IMR-90 (cell line): Measurements from ENCODE around the gene NEUROG1. TPM values are rescaled to one million over a fixed set of nuclear protein-coding genes. Genes with fewer than 3 reads are reported as not detected.
A peak's percentile ranks its signal among the peaks of the same experiment; 100 is the strongest.

Experiments
- ATAC-seq: fragments of 200-7000 bp; cut with Tn5 transposase; 2 replicates; pipeline ENCODE4 v1.9.1; 2020; ENCODE audit warnings: low read depth, mild to moderate bottlenecking, moderate library complexity
- BruUV-seq: library from RNA; stranded (reverse); fragments of 400-500 nt; replicated peaks from 2 replicates; lab custom pipeline; 2021; lab: Mats Ljungman, UMichigan
- CTCF ChIA-PET: fragments of 300-600 bp; formaldehyde crosslinking; extraction: SDS; loops from one replicate; lab custom pipeline; 2021; ENCODE audit warnings: antibody characterized with exemption; lab: Yijun Ruan, JAX
- POLR2A ChIA-PET: fragments of 300-600 bp; sonication (Branson Sonifier 250); formaldehyde crosslinking; loops from one replicate; lab custom pipeline; 2022; ENCODE audit warnings: antibody characterized with exemption; ENCODE audit not compliant: unreplicated experiment; lab: Charles Lee
- DNase-seq: peaks from one replicate; pipeline ENCODE4 v3.0.0; 2013
- H2AFZ ChIP-seq: replicated peaks from 2 replicates; pipeline ENCODE3; 2013; ENCODE audit warnings: low read length, mild to moderate bottlenecking; ENCODE audit not compliant: poor library complexity
- H2AK5ac ChIP-seq: 2 replicates; pipeline ENCODE4 v1.6.1; 2013; ENCODE audit warnings: low read depth, low read length, inconsistent platforms
- H2AK9ac ChIP-seq: replicated peaks from 2 replicates; pipeline ENCODE3; 2013; ENCODE audit warnings: mild to moderate bottlenecking, low read depth, low read length, moderate library complexity; ENCODE audit not compliant: poor library complexity
- H2BK120ac ChIP-seq: 2 replicates; pipeline ENCODE4 v1.6.1; 2013; ENCODE audit warnings: low read depth, low read length, inconsistent platforms
- H2BK15ac ChIP-seq: 3 replicates; pipeline ENCODE4 v1.6.1; 2013; ENCODE audit warnings: low read depth, low read length, inconsistent platforms
- H2BK20ac ChIP-seq: 2 replicates; pipeline ENCODE4 v1.6.1; 2013; ENCODE audit warnings: low read depth, mild to moderate bottlenecking, inconsistent platforms, low read length, moderate library complexity
- H2BK5ac ChIP-seq: 2 replicates; pipeline ENCODE4 v1.6.1; 2013; ENCODE audit warnings: mild to moderate bottlenecking, low read depth, low read length, inconsistent platforms; ENCODE audit not compliant: poor library complexity, severe bottlenecking
- H3K14ac ChIP-seq: replicated peaks from 2 replicates; pipeline ENCODE4 v1.6.1; 2013; ENCODE audit warnings: low read depth, low read length, inconsistent platforms
- H3K18ac ChIP-seq: 2 replicates; pipeline ENCODE4 v1.6.1; 2013; ENCODE audit warnings: low read depth, low read length, control low read depth
- H3K23ac ChIP-seq: 2 replicates; pipeline ENCODE4 v1.6.1; 2013; ENCODE audit warnings: low read depth, low read length, inconsistent platforms
- H3K27ac ChIP-seq: 2 replicates; pipeline ENCODE4 v1.5.1; 2013; ENCODE audit warnings: mild to moderate bottlenecking, control low read depth, low read length; ENCODE audit not compliant: insufficient read depth
- H3K27me3 ChIP-seq: 2 replicates; pipeline ENCODE4 v1.6.1; 2013; ENCODE audit warnings: low read length; ENCODE audit not compliant: control insufficient read depth, insufficient read depth
- H3K36me3 ChIP-seq: 2 replicates; pipeline ENCODE4 v1.6.1; 2013; ENCODE audit warnings: low read length, mixed read lengths; ENCODE audit not compliant: control insufficient read depth, insufficient read depth
- H3K4ac ChIP-seq: 2 replicates; pipeline ENCODE4 v1.6.1; 2013; ENCODE audit warnings: low read depth, low read length, inconsistent platforms
- H3K4me1 ChIP-seq: 2 replicates; pipeline ENCODE4 v1.6.1; 2013; ENCODE audit warnings: low read length, mixed read lengths; ENCODE audit not compliant: control insufficient read depth, insufficient read depth
- H3K4me2 ChIP-seq: 2 replicates; pipeline ENCODE4 v1.6.1; 2013; ENCODE audit warnings: low read depth, mild to moderate bottlenecking, control low read depth, low read length, moderate library complexity
- H3K4me3 ChIP-seq: 2 replicates; pipeline ENCODE4 v1.5.1; 2013; ENCODE audit warnings: low read depth, mild to moderate bottlenecking, control low read depth, low read length, moderate library complexity; ENCODE audit not compliant: insufficient read depth
- H3K56ac ChIP-seq: 2 replicates; pipeline ENCODE4 v1.6.1; 2013; ENCODE audit warnings: low read length, inconsistent platforms; ENCODE audit not compliant: insufficient read depth; ENCODE audit errors: extremely low read depth
- H3K79me1 ChIP-seq, 2 experiments: 2 replicates each; pipeline ENCODE4 v1.6.1; 2013; ENCODE audit warnings: low read length in 2 of 2, inconsistent platforms in 1 of 2, low read depth in 1 of 2
- H3K9ac ChIP-seq: 2 replicates; pipeline ENCODE4 v1.6.1; 2013; ENCODE audit warnings: low read depth, low read length, control low read depth
- H3K9me1 ChIP-seq: 2 replicates; pipeline ENCODE4 v1.6.1; 2013; ENCODE audit warnings: low read length, inconsistent platforms; ENCODE audit not compliant: insufficient read depth
- H3K9me3 ChIP-seq: 2 replicates; pipeline ENCODE4 v1.6.1; 2013; ENCODE audit warnings: low read length; ENCODE audit not compliant: control insufficient read depth, insufficient read depth
- H4K20me1 ChIP-seq: 2 replicates; pipeline ENCODE4 v1.6.1; 2013; ENCODE audit warnings: low read length, inconsistent platforms; ENCODE audit not compliant: insufficient read depth
- H4K5ac ChIP-seq: 2 replicates; pipeline ENCODE4 v1.6.1; 2013; ENCODE audit warnings: mild to moderate bottlenecking, low read depth, low read length, control low read depth
- H4K8ac ChIP-seq, 2 experiments: 2 replicates each; pipeline ENCODE4 v1.6.1; 2013; ENCODE audit warnings: low read depth in 2 of 2, low read length in 2 of 2, control low read depth in 1 of 2, inconsistent platforms in 1 of 2
- H4K91ac ChIP-seq: 2 replicates; pipeline ENCODE4 v1.6.1; 2013; ENCODE audit warnings: low read depth, low read length, inconsistent platforms; ENCODE audit not compliant: insufficient read depth
- MAFK ChIP-seq: IDR thresholded peaks from 2 replicates; pipeline ENCODE4 v1.6.1; 2012; ENCODE audit warnings: low read depth, low read length, improper control_type of control experiment
- NFE2L2 ChIP-seq: fragments of 150-350 bp; IDR thresholded peaks from 2 replicates; pipeline ENCODE4 v1.6.1; 2016; ENCODE audit warnings: low read depth, mild to moderate bottlenecking, low read length
- RFX5 ChIP-seq: IDR thresholded peaks from 2 replicates; pipeline ENCODE4 v1.8.0; 2012; ENCODE audit warnings: low read depth, mild to moderate bottlenecking, low read length, moderate library complexity
- WGBS, 2 experiments: methylation state at CpG; one replicate each; pipeline versions ENCODE4 v1.1.5 to v1.1.7; 2013; ENCODE audit warnings: missing lambda C conversion rate in 2 of 2; ENCODE audit not compliant: insufficient read length in 1 of 2; ENCODE audit errors: extremely low coverage in 2 of 2; 5-methylcytosine and 5-hydroxymethylcytosine counted together
- dilution Hi-C: fragments of 300-500 bp; cut with HindIII; formaldehyde crosslinking; loops from one replicate; pipeline ENCODE4 v1.14.3; 2018; ENCODE audit warnings: low sequenced_read_pairs; ENCODE audit not compliant: unreplicated experiment
- in situ Hi-C: fragments of 300-500 bp; cut with MboI; formaldehyde crosslinking; loops from 3 replicates; pipeline ENCODE4 v1.14.3; 2019; ENCODE audit warnings: low sequenced_read_pairs, inconsistent platforms, mixed read lengths
- intact Hi-C: fragments of 100-400 bp; cut with micrococcal nuclease; formaldehyde crosslinking; loops from 2 replicates; pipeline ENCODE4 v1.10.0; 2022
- polyA plus RNA-seq, 3 experiments: library from polyadenylated mRNA; depleted of rRNA; stranded (reverse); fragments of >200 nt; gene quantifications; 2 replicates each; pipeline ENCODE4 v1.2.3, GENCODE V29; 2012; ENCODE audit warnings: low replicate concordance in 1 of 3
- total RNA-seq: library from RNA; depleted of rRNA; stranded (reverse); fragments of >200 nt; gene quantifications from 2 replicates; pipeline ENCODE4 v1.2.3, GENCODE V29; 2012

The NEUROG1 gene
- total and polyA plus RNA-seq, 2 of the 4 experiments (the other 2 are of a cell fraction), result not detected

DNA sequence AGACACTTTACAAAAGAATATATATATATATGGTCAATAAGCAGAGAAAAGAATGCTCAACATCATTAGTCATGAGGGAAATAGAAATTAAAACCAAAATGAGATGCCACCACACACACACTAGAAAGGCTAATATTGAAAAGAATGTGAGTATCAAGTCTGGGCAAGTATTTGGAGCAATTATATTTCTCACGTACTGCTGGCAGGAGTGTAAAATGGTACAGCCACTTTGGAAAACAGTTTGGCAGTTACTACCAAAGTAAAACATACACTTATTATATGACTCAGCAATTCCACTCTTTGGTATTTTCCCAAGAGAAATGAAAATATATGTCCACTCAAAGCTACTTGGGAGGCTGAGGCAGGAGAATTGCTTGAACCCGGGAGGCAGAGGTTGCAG lies 29.8 kb downstream of the NEUROG1 start:
- no peak overlapping the region for H4K91ac ChIP-seq
- H3K27ac ChIP-seq, result no peak overlapping the region
- H4K5ac ChIP-seq, result no peak overlapping the region
- H3K9me1 ChIP-seq, result no peaks in the 10 kb centered on the region
- DNase-seq, result peak; percentile 25
- H3K79me1 ChIP-seq, result no peaks in the 10 kb centered on the region
- no peak overlapping the region for H3K9ac ChIP-seq
- no peak overlapping the region for H2AFZ ChIP-seq
- TF ChIP-seq RFX5 (no peak), NFE2L2 (peak; percentile 89), MAFK (peak; percentile 80)
- H3K14ac ChIP-seq, result no peak overlapping the region
- no peaks in the 10 kb centered on the region for H3K9me3 ChIP-seq
- no peaks in the 10 kb centered on the region for H3K4me1 ChIP-seq
- intact Hi-C loops, result no loop called here
- H2AK9ac ChIP-seq, result no peak overlapping the region
- H2BK5ac ChIP-seq, result no peak overlapping the region
- no CpG with 5 or more reads among the region's 2 CpGs for WGBS, 2 experiments
- dilution Hi-C loops, result no loop called here
- H2BK20ac ChIP-seq, result no peak overlapping the region
- H4K8ac ChIP-seq, result no peak overlapping the region
- peaks cover 56% of the 10 kb centered on the region for H3K27me3 ChIP-seq
- no peak overlapping the region for H3K23ac ChIP-seq
- H3K4ac ChIP-seq, result no peak overlapping the region
- peak; percentile 44; the same call in 1 of the 2 replicates for ATAC-seq
- H3K36me3 ChIP-seq, result no peaks in the 10 kb centered on the region
- H2BK15ac ChIP-seq, result no peak overlapping the region
- no peak overlapping the region for H3K4me3 ChIP-seq
- no peak overlapping the region for H3K4me2 ChIP-seq
- H2AK5ac ChIP-seq, result no peak overlapping the region
- CTCF ChIA-PET, result no interaction called here
- POLR2A ChIA-PET, result interaction anchor here (0.6 kb wide), 1 partner anchor 15 kb away, joined by 28 read pairs; no protein-coding TSS in a partner anchor
- H4K20me1 ChIP-seq, result no peaks in the 10 kb centered on the region
- in situ Hi-C loops, result no loop called here
- H3K56ac ChIP-seq, result no peak overlapping the region
- H2BK120ac ChIP-seq, result no peak overlapping the region
- H3K18ac ChIP-seq, result no peak overlapping the region
- no TSS peak for BruUV-seq
